ENCODE results near the gene LTBP1.

GRCh38 chr2:33214436-33214835, 267.7 kb downstream of the LTBP1 start:
- no peak for TF ChIP-seq STAT1 (IDR thresholded peaks at IDR 0.05; ENCODE audit: unreplicated experiment)
- TF ChIP-seq EZH2phosphoT487 (IDR thresholded peaks at IDR 0.05; ENCODE audit: unreplicated experiment): no peak

All from GM23338 (cell line).